ENCODE measurements around the gene MICAL1. TPM values are rescaled to one million over a fixed set of nuclear protein-coding genes. Genes with fewer than 3 reads are reported as not detected.
A peak's percentile ranks its signal among the peaks of the same experiment; 100 is the strongest.

Gene MICAL1
- total RNA-seq, 2 experiments from 2014 or later: 69.2 to 101 TPM

GRCh38 chr6:109411034-109411433, 44.5 kb downstream of the MICAL1 start:
- DNase-seq (ENCODE audit: low spot score): no peak
- no peaks in the 10 kb centered on the region for H3K9me2 ChIP-seq (ENCODE audit: insufficient read depth, low read length)
- H3K79me2 ChIP-seq (ENCODE audit: insufficient read depth, low read depth, low read length): no peaks in the 10 kb centered on the region
- no peaks in the 10 kb centered on the region for H3K36me3 ChIP-seq (ENCODE audit: insufficient read depth, low read length)
- H3K9me3 ChIP-seq (ENCODE audit: low read length): peaks cover 5% of the 10 kb centered on the region; the same call in 1 of the 2 replicates
- H2AFZ ChIP-seq (ENCODE audit: low read length): no peak overlapping the region
- intact Hi-C loops (cut with micrococcal nuclease; ENCODE audit: unreplicated experiment): no loop called here
- no peak for TF ChIP-seq CTCF (conservative IDR thresholded peaks at IDR 0.05; ENCODE audit: low read length)
- no peak for TF ChIP-seq EZH2phosphoT487 (IDR thresholded peaks at IDR 0.05; ENCODE audit: borderline replicate concordance, low read depth, low read length)
- H3K4me1 ChIP-seq (ENCODE audit: insufficient read depth, low read length, poor library complexity, severe bottlenecking): no peaks in the 10 kb centered on the region
- no peak overlapping the region for H3K4me2 ChIP-seq (ENCODE audit: low read length)
- ChIA-PET POLR2A (interaction anchor here (0.7 kb wide), 1 partner anchor 10 kb away, joined by 3 read pairs; no protein-coding TSS in a partner anchor), CTCF (ENCODE audit: unreplicated experiment) (no interaction called here)
- H4K20me1 ChIP-seq (ENCODE audit: insufficient read depth, low read length): no peaks in the 10 kb centered on the region
- no peak overlapping the region for H3K27ac ChIP-seq (ENCODE audit: low read depth, low read length, poor library complexity, severe bottlenecking)
- no peak overlapping the region for H3K4me3 ChIP-seq (ENCODE audit: low read depth, low read length, poor library complexity, severe bottlenecking)
- BruUV-seq (replicated peaks): no TSS peak

- Histone ChIP-seq H3K4me2 (ENCODE audit: low read length) (no peak overlapping the region), H3K9me2 (ENCODE audit: insufficient read depth, low read length) (no peaks in the 10 kb centered on the region), H3K79me2 (ENCODE audit: insufficient read depth, low read depth, low read length) (no peaks in the 10 kb centered on the region), H2AFZ (ENCODE audit: low read length) (no peak overlapping the region), H3K4me1 (ENCODE audit: insufficient read depth, low read length, poor library complexity, severe bottlenecking) (no peaks in the 10 kb centered on the region), H4K20me1 (ENCODE audit: insufficient read depth, low read length) (no peaks in the 10 kb centered on the region), H3K4me3 (ENCODE audit: low read depth, low read length, poor library complexity, severe bottlenecking) (no peak overlapping the region), H3K27ac (ENCODE audit: low read depth, low read length, poor library complexity, severe bottlenecking) (no peak overlapping the region), H3K36me3 (ENCODE audit: insufficient read depth, low read length) (no peaks in the 10 kb centered on the region), H3K9me3 (ENCODE audit: low read length) (peaks cover 5% of the 10 kb centered on the region; the same call in 1 of the 2 replicates)
- no peak for DNase-seq (ENCODE audit: low spot score)
- CTCF ChIA-PET (ENCODE audit: unreplicated experiment): no interaction called here
- no TSS peak for BruUV-seq (replicated peaks)
- intact Hi-C loops (cut with micrococcal nuclease; ENCODE audit: unreplicated experiment): no loop called here
- TF ChIP-seq EZH2phosphoT487 (IDR thresholded peaks at IDR 0.05; ENCODE audit: borderline replicate concordance, low read depth, low read length): no peak
- no peak for TF ChIP-seq CTCF (conservative IDR thresholded peaks at IDR 0.05; ENCODE audit: low read length)
- POLR2A ChIA-PET: interaction anchor here (0.6 kb wide), 1 partner anchor 131 kb away, joined by 3 read pairs; no protein-coding TSS in a partner anchor
Observed at GRCh38 chr6:109406196-109406595, 49.4 kb downstream of the MICAL1 start.

- H2AFZ ChIP-seq (ENCODE audit: low read length): no peak overlapping the region
- CTCF ChIA-PET (ENCODE audit: unreplicated experiment): no interaction called here
- TF ChIP-seq CTCF (conservative IDR thresholded peaks at IDR 0.05; ENCODE audit: low read length): peak; percentile 57
- no peak for TF ChIP-seq EZH2phosphoT487 (IDR thresholded peaks at IDR 0.05; ENCODE audit: borderline replicate concordance, low read depth, low read length)
- no peaks in the 10 kb centered on the region for H3K9me3 ChIP-seq (ENCODE audit: low read length)
- intact Hi-C loops (cut with micrococcal nuclease; ENCODE audit: unreplicated experiment): no loop called here
- no peak overlapping the region for H3K4me3 ChIP-seq (ENCODE audit: low read depth, low read length, poor library complexity, severe bottlenecking)
- no peaks in the 10 kb centered on the region for H3K79me2 ChIP-seq (ENCODE audit: insufficient read depth, low read depth, low read length)
- no peaks in the 10 kb centered on the region for H3K9me2 ChIP-seq (ENCODE audit: insufficient read depth, low read length)
- no peaks in the 10 kb centered on the region for H4K20me1 ChIP-seq (ENCODE audit: insufficient read depth, low read length)
- H3K4me2 ChIP-seq (ENCODE audit: low read length): no peak overlapping the region
- no peak for DNase-seq (ENCODE audit: low spot score)
- H3K4me1 ChIP-seq (ENCODE audit: insufficient read depth, low read length, poor library complexity, severe bottlenecking): no peaks in the 10 kb centered on the region
- H3K36me3 ChIP-seq (ENCODE audit: insufficient read depth, low read length): no peaks in the 10 kb centered on the region
- POLR2A ChIA-PET: interaction anchor here (1.3 to 1.4 kb wide), 2 partner anchors 12 to 14 kb away, joined by 3 to 4 read pairs; no protein-coding TSS in a partner anchor
- H3K27ac ChIP-seq (ENCODE audit: low read depth, low read length, poor library complexity, severe bottlenecking): no peak overlapping the region
- BruUV-seq (replicated peaks): no TSS peak
Observed at GRCh38 chr6:109397020-109397419, 58.6 kb downstream of the MICAL1 start.
